Stimulated activated CD8-positive, alpha-beta memory T cell treated with anti-CD3 and anti-CD28 coated beads, Interleukin-12 subunit alpha, Interleukin-12 subunit beta, amount 100 ng/mL, for 24 hours (primary cell): ENCODE data around the gene GRK2.

Experiments used
- DNase-seq: peaks from one replicate; pipeline ENCODE4 v3.0.0-alpha.2; 2020; ENCODE audit errors: extremely low read depth

GRK2 gene

DNA sequence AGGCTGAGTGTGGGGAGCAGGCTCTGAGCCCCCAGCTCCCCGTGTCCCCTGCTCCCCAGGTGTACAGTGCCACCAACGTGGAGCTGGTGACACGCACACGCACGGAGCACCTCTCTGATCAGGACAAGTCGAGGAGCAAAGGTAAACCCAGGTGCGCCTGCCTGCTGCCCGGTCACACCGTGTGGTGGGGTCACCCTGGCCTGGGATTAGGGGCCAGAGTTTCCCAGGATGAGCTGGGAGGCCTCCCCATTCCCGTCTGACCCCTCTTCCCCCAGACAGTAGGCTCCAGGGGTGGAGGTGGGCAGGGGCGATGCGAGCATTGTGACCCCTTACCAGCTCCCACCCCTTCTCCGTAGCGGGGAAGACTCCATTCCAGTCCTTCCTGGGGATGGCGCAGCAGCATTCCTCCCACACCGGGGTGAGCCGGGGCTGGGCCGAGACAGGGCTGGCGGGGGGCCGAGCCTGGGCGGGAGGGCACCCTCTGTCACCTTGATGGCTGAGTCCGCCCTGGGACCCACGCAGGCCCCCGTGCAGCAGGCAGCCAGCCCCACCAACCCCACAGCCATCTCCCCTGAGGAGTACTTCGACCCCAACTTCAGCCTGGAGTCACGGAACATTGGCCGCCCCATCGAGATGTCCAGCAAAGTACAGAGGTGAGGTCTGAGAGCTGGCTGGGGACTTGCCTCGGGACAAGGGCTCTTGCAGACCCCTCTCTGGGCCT is 33.4 kb downstream of the GRK2 start:
- no peak for DNase-seq

- DNase-seq: no peak
These were observed 34.0 kb downstream of the GRK2 start for GRCh38 chr11:67300256-67300755.

- DNase-seq: no peak
These were observed 34.6 kb downstream of the GRK2 start for GRCh38 chr11:67300756-67301312.

DNA sequence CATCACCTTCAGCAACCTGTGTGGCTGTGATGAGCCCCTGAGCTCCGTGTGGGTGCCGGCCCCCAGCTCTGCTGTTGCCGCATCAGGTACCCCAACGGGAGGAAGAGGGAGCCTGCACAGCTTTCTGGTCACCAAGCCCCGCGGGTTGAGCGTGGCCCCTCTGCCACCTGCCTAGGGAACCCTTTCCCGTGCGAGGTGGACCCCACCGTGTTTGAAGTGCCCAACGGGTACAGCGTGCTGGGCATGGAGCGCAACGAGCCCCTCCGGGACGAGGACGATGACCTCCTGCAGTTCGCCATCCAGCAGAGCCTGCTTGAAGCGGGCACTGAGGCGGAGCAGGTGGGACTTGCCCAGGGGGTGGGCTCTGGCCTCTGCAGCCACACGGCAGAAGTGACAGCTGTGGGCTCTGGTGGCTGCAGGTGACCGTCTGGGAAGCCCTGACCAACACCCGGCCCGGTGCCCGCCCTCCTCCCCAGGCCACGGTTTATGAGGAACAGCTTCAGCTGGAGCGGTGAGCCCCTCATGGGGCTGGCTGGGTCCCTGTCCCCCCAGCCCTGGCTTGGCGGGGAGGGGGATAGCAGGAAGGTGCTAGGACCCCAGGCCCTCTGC is 35.1 kb downstream of the GRK2 start:
- no peak for DNase-seq

- DNase-seq: no peak
These were observed 35.8 kb downstream of the GRK2 start for GRCh38 chr11:67301951-67302516.

DNA sequence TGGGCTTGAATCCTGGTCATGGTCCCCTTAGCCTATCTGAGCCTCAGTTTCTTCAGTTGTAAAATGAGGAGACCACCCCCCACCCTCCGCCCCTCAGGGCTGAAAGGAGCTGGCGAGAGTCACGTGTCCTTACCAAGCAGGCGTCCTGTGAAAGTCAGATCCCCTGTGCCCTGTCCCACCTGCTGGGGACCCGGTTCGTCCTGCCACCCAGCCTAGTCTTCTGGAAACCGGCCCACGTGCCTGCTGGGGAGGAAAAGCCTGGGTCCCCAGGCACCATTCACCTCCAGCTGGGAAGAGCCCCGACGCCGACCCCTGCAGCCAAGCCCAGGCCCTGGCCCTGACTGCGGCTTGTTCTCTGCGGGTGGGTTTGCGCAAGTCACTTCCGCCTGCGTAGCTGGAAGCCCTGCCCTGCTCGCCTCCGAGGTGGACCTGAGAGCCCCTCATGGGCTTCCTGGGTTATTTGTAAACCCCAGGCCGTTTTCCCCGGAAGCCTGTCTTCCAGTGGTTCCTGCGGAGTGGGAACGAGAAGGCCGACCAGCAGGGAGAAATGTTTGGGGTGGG is 36.4 kb downstream of the GRK2 start:
- no peak for DNase-seq

DNA sequence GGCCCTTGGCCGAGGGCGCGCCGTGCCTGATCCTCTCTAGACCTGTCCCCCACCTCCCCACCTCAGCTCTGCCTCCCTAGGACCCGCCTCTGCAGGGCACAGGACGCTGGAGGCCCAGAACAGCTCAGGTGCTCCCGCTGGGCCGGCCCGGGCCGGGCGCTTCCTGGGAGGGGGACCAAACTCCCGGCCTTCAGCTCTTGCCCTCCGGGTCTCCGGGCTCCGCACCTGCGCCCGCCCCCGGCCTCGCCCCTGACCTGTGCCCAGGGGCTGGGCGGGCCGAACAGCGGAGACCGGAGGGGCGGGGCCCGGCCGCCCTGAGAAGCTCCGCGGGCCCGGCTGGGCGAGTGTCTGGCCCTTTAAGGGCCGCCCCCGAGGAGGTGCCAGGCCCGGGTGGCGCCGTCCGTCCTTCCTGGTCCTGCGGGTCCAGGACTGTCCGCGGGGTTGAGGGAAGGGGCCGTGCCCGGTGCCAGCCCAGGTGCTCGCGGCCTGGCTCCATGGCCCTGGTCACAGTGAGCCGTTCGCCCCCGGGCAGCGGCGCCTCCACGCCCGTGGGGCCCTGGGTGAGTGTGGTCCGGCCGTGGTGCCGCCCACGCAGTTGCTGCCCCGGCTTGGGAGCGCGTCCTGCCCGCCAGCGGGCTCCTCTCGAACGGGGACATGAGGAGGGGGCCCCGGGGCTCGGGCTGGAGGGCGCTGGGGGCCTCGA is 37.0 kb downstream of the GRK2 start, which contains the start of gene SSH3:
TSS of gene SSH3 (plus strand) at position 399 of the 703 bp plus-strand sequence. CDS start at position 495, 96 bp downstream.
- DNase-seq: no peak

- no peak for DNase-seq
These were observed 37.6 kb downstream of the GRK2 start for GRCh38 chr11:67303835-67304411.

DNA sequence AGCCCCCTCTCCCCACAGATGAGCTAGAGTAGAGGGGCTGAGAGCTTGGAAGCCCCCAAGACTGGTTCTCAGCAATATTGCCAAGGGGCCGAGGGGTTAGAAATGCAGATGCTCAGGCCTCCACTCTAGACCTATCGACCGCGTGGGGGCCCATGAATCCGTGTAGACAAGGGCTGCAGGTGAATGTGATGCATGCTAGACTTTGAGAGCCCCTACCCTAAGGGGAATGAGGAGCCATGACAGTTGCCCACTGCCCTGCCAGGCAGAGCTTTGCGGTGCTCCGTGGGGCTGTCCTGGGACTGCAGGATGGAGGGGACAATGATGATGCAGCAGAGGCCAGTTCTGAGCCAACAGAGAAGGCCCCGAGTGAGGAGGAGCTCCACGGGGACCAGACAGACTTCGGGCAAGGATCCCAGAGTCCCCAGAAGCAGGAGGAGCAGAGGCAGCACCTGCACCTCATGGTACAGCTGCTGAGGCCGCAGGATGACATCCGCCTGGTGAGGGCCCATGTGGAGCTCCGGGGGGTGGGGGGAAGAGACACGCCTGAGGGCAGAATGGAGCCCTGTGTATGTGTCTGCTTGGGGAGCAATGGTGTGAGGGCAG is 38.3 kb downstream of the GRK2 start:
- DNase-seq: no peak

DNA sequence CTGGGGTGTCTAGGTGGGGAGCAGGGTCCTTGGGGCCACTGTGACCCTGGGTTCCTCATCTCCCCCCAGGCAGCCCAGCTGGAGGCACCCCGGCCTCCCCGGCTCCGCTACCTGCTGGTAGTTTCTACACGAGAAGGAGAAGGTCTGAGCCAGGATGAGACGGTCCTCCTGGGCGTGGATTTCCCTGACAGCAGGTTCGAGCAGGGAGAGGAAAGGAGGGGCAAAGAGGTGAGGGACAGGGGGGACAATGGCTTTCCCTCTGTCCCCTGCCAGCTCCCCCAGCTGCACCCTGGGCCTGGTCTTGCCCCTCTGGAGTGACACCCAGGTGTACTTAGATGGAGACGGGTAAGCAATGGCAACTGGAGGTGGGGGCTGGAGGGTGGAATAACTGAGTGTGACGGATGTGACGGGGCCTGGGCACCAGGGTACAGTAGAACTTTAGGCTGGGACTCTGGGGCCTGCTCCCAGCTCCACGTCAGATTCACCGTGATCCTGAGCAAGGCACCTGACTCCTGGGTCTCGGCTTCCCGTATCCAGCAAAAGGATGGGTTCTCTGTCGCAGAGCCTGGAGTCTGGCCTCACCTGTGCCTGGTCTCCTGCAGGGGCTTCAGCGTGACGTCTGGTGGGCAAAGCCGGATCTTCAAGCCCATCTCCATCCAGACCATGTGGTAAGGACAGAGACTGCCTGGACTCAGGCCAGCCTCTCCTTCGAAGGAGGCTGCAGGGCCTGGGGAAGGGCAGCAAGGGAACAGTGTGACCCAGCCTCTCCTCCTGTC is 40.7 kb downstream of the GRK2 start:
- no peak for DNase-seq

GRCh38 chr11:67307545-67308001 is 41.3 kb downstream of the GRK2 start:
- no peak for DNase-seq

GRCh38 chr11:67308031-67308866 is 42.0 kb downstream of the GRK2 start:
- no peak for DNase-seq

DNA sequence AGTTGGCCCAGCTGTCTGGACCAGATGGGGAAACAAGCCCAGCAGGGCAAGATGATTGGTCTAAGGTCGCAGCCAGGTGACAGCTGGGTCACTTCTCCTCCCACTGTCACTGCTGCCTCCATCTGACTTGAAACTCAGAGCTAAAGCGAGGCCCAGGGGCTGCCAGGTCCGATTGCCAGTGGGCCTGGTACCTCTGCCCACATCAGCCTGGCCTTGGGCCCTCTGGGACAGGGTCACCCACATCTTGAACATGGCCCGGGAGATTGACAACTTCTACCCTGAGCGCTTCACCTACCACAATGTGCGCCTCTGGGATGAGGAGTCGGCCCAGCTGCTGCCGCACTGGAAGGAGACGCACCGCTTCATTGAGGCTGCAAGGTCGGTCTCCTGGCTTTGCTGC is 42.9 kb downstream of the GRK2 start:
- no peak for DNase-seq

- no peak for DNase-seq
These were observed 43.4 kb downstream of the GRK2 start for GRCh38 chr11:67309661-67310061.

DNA sequence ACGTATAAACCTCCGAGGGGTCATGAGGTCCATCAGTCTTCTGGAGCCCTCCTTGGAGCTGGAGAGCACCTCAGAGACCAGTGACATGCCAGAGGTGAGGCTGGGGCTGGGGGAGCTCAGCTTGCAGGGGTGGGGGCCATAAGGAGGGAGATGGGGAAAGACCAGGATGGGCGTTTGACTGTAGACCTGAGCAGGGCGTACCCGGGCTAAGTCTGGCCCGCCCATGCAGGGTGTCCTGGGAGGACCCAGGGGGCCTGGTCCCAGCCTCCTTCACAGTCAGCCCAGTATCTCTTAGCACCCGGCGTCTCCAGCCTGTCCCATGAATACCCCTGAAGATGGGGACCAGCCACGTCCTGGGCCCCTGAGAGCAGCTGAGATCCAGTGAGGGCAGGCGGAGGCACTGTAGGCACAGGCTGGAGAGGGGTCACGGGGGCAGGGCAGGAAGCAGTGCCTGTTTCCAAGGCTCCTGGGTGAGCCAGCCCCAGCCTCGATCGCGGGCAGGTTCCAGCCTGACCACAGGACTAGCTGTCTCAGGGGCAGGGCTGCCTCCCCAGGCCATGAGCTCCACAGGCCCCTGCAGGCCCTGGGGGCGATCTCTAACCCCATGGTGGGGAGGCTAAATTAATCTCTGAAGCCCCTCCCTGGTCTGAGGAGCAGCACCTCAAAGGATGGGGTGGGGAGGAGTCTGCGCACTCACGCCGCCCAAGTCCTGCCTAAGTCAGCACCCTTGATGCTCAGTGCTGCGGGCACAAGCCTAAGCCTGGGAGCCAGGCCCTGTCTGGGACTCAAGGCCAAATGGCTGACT is 44.2 kb downstream of the GRK2 start:
- DNase-seq: no peak

DNA sequence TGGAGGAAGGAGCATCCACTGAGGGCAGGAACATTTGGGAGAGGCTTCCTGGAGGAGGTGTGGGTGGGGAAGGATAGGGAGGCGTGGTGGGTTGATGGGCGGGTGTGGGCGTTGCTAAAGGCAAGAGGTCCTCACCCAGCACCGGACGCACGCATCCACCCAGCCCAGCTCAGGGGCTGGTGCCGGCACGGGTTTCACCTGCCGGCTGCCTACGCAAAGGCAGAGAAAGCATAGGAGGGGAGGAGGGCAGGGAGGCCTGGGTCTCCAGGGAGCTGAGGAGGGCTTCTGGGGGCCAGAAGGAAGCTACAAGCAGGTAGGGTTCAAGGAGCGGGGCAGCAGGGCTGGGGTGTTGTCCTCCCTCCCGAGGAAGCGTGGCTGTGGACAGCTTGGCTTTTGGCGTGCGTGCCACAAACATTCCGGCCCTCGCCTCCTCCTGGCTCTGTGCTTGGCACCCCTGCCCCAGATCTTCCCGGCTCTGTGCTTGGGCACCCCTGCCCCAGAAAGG is 44.8 kb downstream of the GRK2 start:
- DNase-seq: no peak

DNA sequence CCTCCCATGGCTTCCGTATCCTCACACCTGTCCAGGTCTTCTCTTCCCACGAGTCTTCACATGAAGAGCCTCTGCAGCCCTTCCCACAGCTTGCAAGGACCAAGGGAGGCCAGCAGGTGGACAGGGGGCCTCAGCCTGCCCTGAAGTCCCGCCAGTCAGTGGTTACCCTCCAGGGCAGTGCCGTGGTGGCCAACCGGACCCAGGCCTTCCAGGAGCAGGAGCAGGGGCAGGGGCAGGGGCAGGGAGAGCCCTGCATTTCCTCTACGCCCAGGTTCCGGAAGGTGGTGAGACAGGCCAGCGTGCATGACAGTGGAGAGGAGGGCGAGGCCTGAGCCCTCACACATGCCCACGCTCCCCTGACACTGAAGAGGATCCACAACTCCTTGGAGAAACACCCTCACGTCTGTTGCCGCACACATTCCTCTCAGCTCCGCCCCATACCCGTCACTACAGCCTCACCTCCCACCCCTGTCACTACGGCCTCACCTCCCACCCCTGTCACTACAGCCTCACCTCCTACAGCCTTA is 45.3 kb downstream of the GRK2 start:
- no peak for DNase-seq
